ENCODE data around the gene SLITRK5.

GRCh38 chr13:87661471-87661870 lies 9.7 kb upstream of the SLITRK5 start:
- TF ChIP-seq CTCF (IDR thresholded peaks at IDR 0.05) (no peak), POLR2A (IDR thresholded peaks at IDR 0.05) (no peak), EP300 (IDR thresholded peaks at IDR 0.05) (no peak)

Measured in tibial nerve (tissue), 4 donors.